Epithelial cell of esophagus (primary cell): ENCODE results near the gene WDR89.
A peak's percentile ranks its signal among the peaks of the same experiment; 100 is the strongest.

Experiments used
- DNase-seq: peaks from one replicate; pipeline ENCODE4 v3.0.0; 2010; ENCODE audit warnings: low read depth
- H3K4me3 ChIP-seq: 2 replicates; pipeline ENCODE4 v1.5.1; 2011; ENCODE audit warnings: mild to moderate bottlenecking, low read length, control low read depth
- CTCF ChIP-seq: IDR thresholded peaks from 2 replicates; pipeline ENCODE4 v1.5.1; 2011; ENCODE audit warnings: low read depth, mild to moderate bottlenecking, low read length, control low read depth, inconsistent platforms; ENCODE audit not compliant: insufficient read depth; ENCODE audit errors: missing control alignments

Gene WDR89

GRCh38 chr14:63677891-63678379 is 36.3 kb upstream of the WDR89 start:
- DNase-seq, result peak; percentile 14
- TF ChIP-seq CTCF, result no peak
- H3K4me3 ChIP-seq, result no peak overlapping the region

- no peak for DNase-seq
- no peak for TF ChIP-seq CTCF
Observed at GRCh38 chr14:63676615-63677014, 34.9 kb upstream of the WDR89 start.

GRCh38 chr14:63673886-63674497 is 32.3 kb upstream of the WDR89 start:
- DNase-seq, result no peak
- TF ChIP-seq CTCF, result no peak
- no peak overlapping the region for H3K4me3 ChIP-seq

More at GRCh38 chr14:63676615-63677014, 34.9 kb upstream of the WDR89 start:
- H3K4me3 ChIP-seq, result no peak overlapping the region

- TF ChIP-seq CTCF, result no peak
- H3K4me3 ChIP-seq, result no peak overlapping the region
- DNase-seq, result no peak
Observed at GRCh38 chr14:63673255-63673654, 31.6 kb upstream of the WDR89 start.

- no peak for DNase-seq
Observed at GRCh38 chr14:63672417-63673180, 30.9 kb upstream of the WDR89 start.

GRCh38 chr14:63671987-63672386 is 30.3 kb upstream of the WDR89 start:
- no peak overlapping the region for H3K4me3 ChIP-seq
- no peak for DNase-seq
- no peak for TF ChIP-seq CTCF

More at GRCh38 chr14:63672417-63673180, 30.9 kb upstream of the WDR89 start:
- H3K4me3 ChIP-seq, result no peak overlapping the region
- no peak for TF ChIP-seq CTCF
